Measurements from ENCODE around the gene LGI2.
"Not testable (repeated sequence)": the region's sequence is repeated elsewhere in the genome, so short reads cannot be mapped to it uniquely, and the experiment has no call there.

The LGI2 gene

GRCh38 chr4:25019501-25019900 lies 11.2 kb downstream of the LGI2 start:
- Histone ChIP-seq H2BK15ac (ENCODE audit: low read length) (no peak overlapping the region), H2AK5ac (ENCODE audit: low read depth, low read length) (no peak overlapping the region), H3K4me2 (ENCODE audit: insufficient read depth, low read length, poor library complexity, severe bottlenecking) (no peak overlapping the region), H3K4ac (ENCODE audit: low read length) (no peak overlapping the region), H3K4me1 (ENCODE audit: control insufficient read depth in 2 of 2, insufficient read depth in 1 of 2, low read depth in 1 of 2, low read length in 2 of 2) (peaks cover 1 to 2% of the 10 kb centered on the region in 2 donors), H4K91ac (ENCODE audit: low read depth, low read length, poor library complexity) (no peak overlapping the region), H3K79me1 (ENCODE audit: low read depth, low read length) (no peaks in the 10 kb centered on the region), H2BK12ac (ENCODE audit: low read length) (no peak overlapping the region), H2AFZ (ENCODE audit: low read length) (no peak overlapping the region), H3K27me3 (ENCODE audit: control insufficient read depth in 3 of 3, insufficient read depth in 3 of 3, low read depth in 1 of 3, low read length in 3 of 3) (no peaks in the 10 kb centered on the region), H2BK120ac (ENCODE audit: low read depth, low read length) (no peak overlapping the region), H3K36me3 (replicated peaks in 1 of 2; ENCODE audit: control insufficient read depth in 2 of 2, insufficient read depth in 2 of 2, low read length in 2 of 2) (no peaks in the 10 kb centered on the region), H3K23ac (ENCODE audit: low read depth, low read length, poor library complexity) (no peak overlapping the region), H3K18ac (ENCODE audit: low read length) (no peak overlapping the region), H3K4me3 (ENCODE audit: low read length in 2 of 2) (no peak overlapping the region), H3K9ac (ENCODE audit: low read depth, low read length, poor library complexity) (no peak overlapping the region), H2BK5ac (ENCODE audit: low read length) (no peak overlapping the region), H3K27ac (replicated peaks; ENCODE audit: low read length) (no peak overlapping the region), H4K8ac (ENCODE audit: low read depth, low read length) (no peak overlapping the region), H3K9me3 (replicated peaks in 1 of 2; ENCODE audit: control insufficient read depth in 2 of 2, insufficient read depth in 1 of 2, low read depth in 1 of 2, low read length in 2 of 2) (peaks cover 0 to 2% of the 10 kb centered on the region in 2 donors), H3K14ac (ENCODE audit: low read length) (no peak overlapping the region)
- DNase-seq (ENCODE audit: low spot score) = no peak
- no CpG with 5 or more reads among the region's 2 CpGs for WGBS, 2 donors (ENCODE audit: extremely low coverage in 2 of 2, insufficient read length in 2 of 2, insufficient replicate concordance in 1 of 2)

- peaks cover 1 to 6% of the 10 kb centered on the region in 2 donors for H3K4me1 ChIP-seq (ENCODE audit: control insufficient read depth in 2 of 2, insufficient read depth in 1 of 2, low read depth in 1 of 2, low read length in 2 of 2)
- DNase-seq (ENCODE audit: low spot score) = no peak
- no peak overlapping the region for H2BK12ac ChIP-seq (ENCODE audit: low read length)
- WGBS, 2 donors (ENCODE audit: extremely low coverage in 2 of 2, insufficient read length in 2 of 2, insufficient replicate concordance in 1 of 2) = no CpG with 5 or more reads among the region's 3 CpGs
- H4K8ac ChIP-seq (ENCODE audit: low read depth, low read length) = no peak overlapping the region
- no peak overlapping the region for H3K27ac ChIP-seq (replicated peaks; ENCODE audit: low read length)
- H4K91ac ChIP-seq (ENCODE audit: low read depth, low read length, poor library complexity) = no peak overlapping the region
- H3K4me2 ChIP-seq (ENCODE audit: insufficient read depth, low read length, poor library complexity, severe bottlenecking) = no peak overlapping the region
- no peaks in the 10 kb centered on the region for H3K9me3 ChIP-seq (replicated peaks in 1 of 2; ENCODE audit: control insufficient read depth in 2 of 2, insufficient read depth in 1 of 2, low read depth in 1 of 2, low read length in 2 of 2)
- H3K18ac ChIP-seq (ENCODE audit: low read length) = no peak overlapping the region
- H2AK5ac ChIP-seq (ENCODE audit: low read depth, low read length) = no peak overlapping the region
- H3K79me1 ChIP-seq (ENCODE audit: low read depth, low read length) = no peaks in the 10 kb centered on the region
- no peak overlapping the region for H3K9ac ChIP-seq (ENCODE audit: low read depth, low read length, poor library complexity)
- no peak overlapping the region for H3K23ac ChIP-seq (ENCODE audit: low read depth, low read length, poor library complexity)
- no peak overlapping the region for H2BK5ac ChIP-seq (ENCODE audit: low read length)
- H3K36me3 ChIP-seq (replicated peaks in 1 of 2; ENCODE audit: control insufficient read depth in 2 of 2, insufficient read depth in 2 of 2, low read length in 2 of 2) = no peaks in the 10 kb centered on the region
- no peak overlapping the region for H3K4me3 ChIP-seq (ENCODE audit: low read length in 2 of 2)
- no peak overlapping the region for H3K4ac ChIP-seq (ENCODE audit: low read length)
- no peak overlapping the region for H2BK120ac ChIP-seq (ENCODE audit: low read depth, low read length)
- no peak overlapping the region for H3K14ac ChIP-seq (ENCODE audit: low read length)
- no peaks in the 10 kb centered on the region for H3K27me3 ChIP-seq (ENCODE audit: control insufficient read depth in 3 of 3, insufficient read depth in 3 of 3, low read depth in 1 of 3, low read length in 3 of 3)
- H2BK15ac ChIP-seq (ENCODE audit: low read length) = no peak overlapping the region
- no peak overlapping the region for H2AFZ ChIP-seq (ENCODE audit: low read length)
Observed at GRCh38 chr4:25015012-25015411, 15.7 kb downstream of the LGI2 start.

- H3K27me3 ChIP-seq (ENCODE audit: control insufficient read depth in 3 of 3, insufficient read depth in 3 of 3, low read depth in 1 of 3, low read length in 3 of 3); H3K14ac ChIP-seq (ENCODE audit: low read length); H4K91ac ChIP-seq (ENCODE audit: low read depth, low read length, poor library complexity); H2AK5ac ChIP-seq (ENCODE audit: low read depth, low read length); H3K9me3 ChIP-seq (replicated peaks in 1 of 2; ENCODE audit: control insufficient read depth in 2 of 2, insufficient read depth in 1 of 2, low read depth in 1 of 2, low read length in 2 of 2); H3K18ac ChIP-seq (ENCODE audit: low read length); H3K4ac ChIP-seq (ENCODE audit: low read length); H3K4me3 ChIP-seq (ENCODE audit: low read length in 2 of 2); H2BK12ac ChIP-seq (ENCODE audit: low read length); H3K79me1 ChIP-seq (ENCODE audit: low read depth, low read length); H3K4me2 ChIP-seq (ENCODE audit: insufficient read depth, low read length, poor library complexity, severe bottlenecking); H3K23ac ChIP-seq (ENCODE audit: low read depth, low read length, poor library complexity); H3K36me3 ChIP-seq (replicated peaks in 1 of 2; ENCODE audit: control insufficient read depth in 2 of 2, insufficient read depth in 2 of 2, low read length in 2 of 2); DNase-seq (ENCODE audit: low spot score); H2BK15ac ChIP-seq (ENCODE audit: low read length); H2AFZ ChIP-seq (ENCODE audit: low read length); H2BK120ac ChIP-seq (ENCODE audit: low read depth, low read length); H2BK5ac ChIP-seq (ENCODE audit: low read length); H3K27ac ChIP-seq (replicated peaks; ENCODE audit: low read length); H3K4me1 ChIP-seq (ENCODE audit: control insufficient read depth in 2 of 2, insufficient read depth in 1 of 2, low read depth in 1 of 2, low read length in 2 of 2); H4K8ac ChIP-seq (ENCODE audit: low read depth, low read length); H3K9ac ChIP-seq (ENCODE audit: low read depth, low read length, poor library complexity): not testable (repeated sequence)
- WGBS, 2 donors (ENCODE audit: extremely low coverage in 2 of 2, insufficient read length in 2 of 2, insufficient replicate concordance in 1 of 2) = no CpG with 5 or more reads among the region's 1 CpG
Observed at GRCh38 chr4:25014662-25014983, 16.1 kb downstream of the LGI2 start.

- Histone ChIP-seq H3K9me3 (replicated peaks in 1 of 2; ENCODE audit: control insufficient read depth in 2 of 2, insufficient read depth in 1 of 2, low read depth in 1 of 2, low read length in 2 of 2) (no peaks in the 10 kb centered on the region), H3K23ac (ENCODE audit: low read depth, low read length, poor library complexity) (no peak overlapping the region), H2BK5ac (ENCODE audit: low read length) (no peak overlapping the region), H3K79me1 (ENCODE audit: low read depth, low read length) (no peaks in the 10 kb centered on the region), H2AK5ac (ENCODE audit: low read depth, low read length) (no peak overlapping the region), H3K4ac (ENCODE audit: low read length) (no peak overlapping the region), H2BK12ac (ENCODE audit: low read length) (no peak overlapping the region), H3K9ac (ENCODE audit: low read depth, low read length, poor library complexity) (no peak overlapping the region), H4K8ac (ENCODE audit: low read depth, low read length) (no peak overlapping the region), H3K4me3 (ENCODE audit: low read length in 2 of 2) (no peak overlapping the region), H2BK120ac (ENCODE audit: low read depth, low read length) (no peak overlapping the region), H3K27me3 (ENCODE audit: control insufficient read depth in 3 of 3, insufficient read depth in 3 of 3, low read depth in 1 of 3, low read length in 3 of 3) (no peaks in the 10 kb centered on the region), H2BK15ac (ENCODE audit: low read length) (no peak overlapping the region), H3K4me1 (ENCODE audit: control insufficient read depth in 2 of 2, insufficient read depth in 1 of 2, low read depth in 1 of 2, low read length in 2 of 2) (peaks cover 1 to 6% of the 10 kb centered on the region in 2 donors), H4K91ac (ENCODE audit: low read depth, low read length, poor library complexity) (no peak overlapping the region), H3K4me2 (ENCODE audit: insufficient read depth, low read length, poor library complexity, severe bottlenecking) (no peak overlapping the region), H2AFZ (ENCODE audit: low read length) (no peak overlapping the region), H3K18ac (ENCODE audit: low read length) (no peak overlapping the region), H3K36me3 (replicated peaks in 1 of 2; ENCODE audit: control insufficient read depth in 2 of 2, insufficient read depth in 2 of 2, low read length in 2 of 2) (no peaks in the 10 kb centered on the region), H3K14ac (ENCODE audit: low read length) (no peak overlapping the region), H3K27ac (replicated peaks; ENCODE audit: low read length) (no peak overlapping the region)
- DNase-seq (ENCODE audit: low spot score) = no peak
- no CpG with 5 or more reads among the region's 9 CpGs for WGBS, 2 donors (ENCODE audit: extremely low coverage in 2 of 2, insufficient read length in 2 of 2, insufficient replicate concordance in 1 of 2)
Observed at GRCh38 chr4:25013756-25014661, 16.7 kb downstream of the LGI2 start.
